Peyer's patch (tissue), 4 donors: ENCODE data around the gene USP43.

Source experiments
- POLR2A ChIP-seq, 2 donors: fragments of 450-650 bp; IDR thresholded peaks; one replicate each; pipeline ENCODE4 v1.5.1; 2017; ENCODE audit warnings: antibody characterized with exemption in 2 of 2, mild to moderate bottlenecking in 2 of 2, moderate library complexity in 2 of 2
- TF ChIP-seq, protein P1 (sequence below), 6 experiments: fragments of 450-650 bp in 4 of 6; fragments of 200-600 bp in 2 of 6; sonication (generic) in 1 of 6; IDR thresholded peaks; one replicate each; pipeline ENCODE4 v1.5.1; 2017 to 2019; ENCODE audit warnings: antibody characterized with exemption in 6 of 6, mild to moderate bottlenecking in 3 of 6, moderate library complexity in 1 of 6

DNA sequence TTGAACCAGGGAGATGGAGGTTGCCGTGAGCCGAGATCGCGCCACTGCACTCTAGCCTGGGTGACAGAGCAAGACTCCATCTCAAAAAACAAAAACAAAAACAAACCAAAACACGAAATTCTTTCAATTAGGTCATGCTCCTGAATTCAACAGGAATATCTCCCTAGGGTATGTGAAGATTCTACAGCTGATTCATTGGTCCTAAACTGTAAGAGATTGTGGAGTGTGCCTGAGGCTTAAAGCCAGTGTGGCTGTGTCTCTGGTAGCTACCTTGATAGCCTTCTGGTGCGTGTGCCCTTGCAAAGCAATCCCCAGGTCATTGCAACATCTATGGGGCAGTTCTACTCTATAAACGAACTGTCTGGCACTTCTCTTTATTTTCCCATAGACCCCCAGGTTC, 48.4 kb downstream of the USP43 start:
- TF ChIP-seq, protein P1, sequence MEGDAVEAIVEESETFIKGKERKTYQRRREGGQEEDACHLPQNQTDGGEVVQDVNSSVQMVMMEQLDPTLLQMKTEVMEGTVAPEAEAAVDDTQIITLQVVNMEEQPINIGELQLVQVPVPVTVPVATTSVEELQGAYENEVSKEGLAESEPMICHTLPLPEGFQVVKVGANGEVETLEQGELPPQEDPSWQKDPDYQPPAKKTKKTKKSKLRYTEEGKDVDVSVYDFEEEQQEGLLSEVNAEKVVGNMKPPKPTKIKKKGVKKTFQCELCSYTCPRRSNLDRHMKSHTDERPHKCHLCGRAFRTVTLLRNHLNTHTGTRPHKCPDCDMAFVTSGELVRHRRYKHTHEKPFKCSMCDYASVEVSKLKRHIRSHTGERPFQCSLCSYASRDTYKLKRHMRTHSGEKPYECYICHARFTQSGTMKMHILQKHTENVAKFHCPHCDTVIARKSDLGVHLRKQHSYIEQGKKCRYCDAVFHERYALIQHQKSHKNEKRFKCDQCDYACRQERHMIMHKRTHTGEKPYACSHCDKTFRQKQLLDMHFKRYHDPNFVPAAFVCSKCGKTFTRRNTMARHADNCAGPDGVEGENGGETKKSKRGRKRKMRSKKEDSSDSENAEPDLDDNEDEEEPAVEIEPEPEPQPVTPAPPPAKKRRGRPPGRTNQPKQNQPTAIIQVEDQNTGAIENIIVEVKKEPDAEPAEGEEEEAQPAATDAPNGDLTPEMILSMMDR (IDR thresholded peaks at IDR 0.05): no peak
- no peak for TF ChIP-seq POLR2A (IDR thresholded peaks at IDR 0.05)
